GM18858 (cell line): ENCODE results near the gene UTS2R.
"Not testable (repeated sequence)": the region's sequence is repeated elsewhere in the genome, so short reads cannot be mapped to it uniquely, and the experiment has no call there.

Experiments
- ATAC-seq: cut with Tn5 transposase; IDR thresholded peaks from one replicate; pipeline ENCODE4 v1.9.1; 2021; ENCODE audit not compliant: unreplicated experiment

The UTS2R gene

DNA sequence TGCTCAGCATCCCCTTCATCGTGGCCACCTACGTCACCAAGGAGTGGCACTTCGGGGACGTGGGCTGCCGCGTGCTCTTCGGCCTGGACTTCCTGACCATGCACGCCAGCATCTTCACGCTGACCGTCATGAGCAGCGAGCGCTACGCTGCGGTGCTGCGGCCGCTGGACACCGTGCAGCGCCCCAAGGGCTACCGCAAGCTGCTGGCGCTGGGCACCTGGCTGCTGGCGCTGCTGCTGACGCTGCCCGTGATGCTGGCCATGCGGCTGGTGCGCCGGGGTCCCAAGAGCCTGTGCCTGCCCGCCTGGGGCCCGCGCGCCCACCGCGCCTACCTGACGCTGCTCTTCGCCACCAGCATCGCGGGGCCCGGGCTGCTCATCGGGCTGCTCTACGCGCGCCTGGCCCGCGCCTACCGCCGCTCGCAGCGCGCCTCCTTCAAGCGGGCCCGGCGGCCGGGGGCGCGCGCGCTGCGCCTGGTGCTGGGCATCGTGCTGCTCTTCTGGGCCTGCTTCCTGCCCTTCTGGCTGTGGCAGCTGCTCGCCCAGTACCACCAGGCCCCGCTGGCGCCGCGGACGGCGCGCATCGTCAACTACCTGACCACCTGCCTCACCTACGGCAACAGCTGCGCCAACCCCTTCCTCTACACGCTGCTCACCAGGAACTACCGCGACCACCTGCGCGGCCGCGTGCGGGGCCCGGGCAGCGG is 3.2 kb downstream of the UTS2R start:
- no peak for ATAC-seq

DNA sequence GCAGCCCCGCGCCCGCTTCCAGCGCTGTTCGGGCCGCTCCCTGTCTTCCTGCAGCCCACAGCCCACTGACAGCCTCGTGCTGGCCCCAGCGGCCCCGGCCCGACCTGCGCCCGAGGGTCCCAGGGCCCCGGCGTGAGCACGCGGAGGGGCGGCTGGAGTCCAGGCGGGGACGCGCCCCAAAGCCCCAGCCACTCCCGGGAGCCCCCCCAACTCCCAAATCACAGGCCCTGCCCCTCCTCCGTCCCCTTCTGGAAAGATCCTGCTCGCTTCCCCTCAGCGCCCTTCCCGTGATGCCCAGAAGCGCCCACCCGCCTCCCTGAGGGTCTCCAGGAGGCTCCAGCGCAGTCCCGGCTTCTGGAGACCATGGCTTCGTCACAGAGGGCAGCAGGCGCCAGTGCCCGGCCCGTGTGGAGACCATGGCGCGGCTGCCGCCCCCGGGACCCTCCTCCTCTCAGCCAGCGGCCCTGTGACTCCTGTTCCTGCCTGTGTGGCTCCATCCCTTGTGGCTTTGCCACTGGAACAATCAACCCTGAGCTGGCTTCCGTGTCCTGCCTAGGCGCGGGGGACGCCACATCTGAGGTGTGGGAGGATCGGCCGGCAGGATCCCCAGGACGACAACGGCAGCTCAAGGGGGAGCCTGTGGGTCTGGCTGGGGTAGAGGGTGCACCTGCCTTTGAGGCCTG is 3.9 kb downstream of the UTS2R start:
- ATAC-seq: no peak

DNA sequence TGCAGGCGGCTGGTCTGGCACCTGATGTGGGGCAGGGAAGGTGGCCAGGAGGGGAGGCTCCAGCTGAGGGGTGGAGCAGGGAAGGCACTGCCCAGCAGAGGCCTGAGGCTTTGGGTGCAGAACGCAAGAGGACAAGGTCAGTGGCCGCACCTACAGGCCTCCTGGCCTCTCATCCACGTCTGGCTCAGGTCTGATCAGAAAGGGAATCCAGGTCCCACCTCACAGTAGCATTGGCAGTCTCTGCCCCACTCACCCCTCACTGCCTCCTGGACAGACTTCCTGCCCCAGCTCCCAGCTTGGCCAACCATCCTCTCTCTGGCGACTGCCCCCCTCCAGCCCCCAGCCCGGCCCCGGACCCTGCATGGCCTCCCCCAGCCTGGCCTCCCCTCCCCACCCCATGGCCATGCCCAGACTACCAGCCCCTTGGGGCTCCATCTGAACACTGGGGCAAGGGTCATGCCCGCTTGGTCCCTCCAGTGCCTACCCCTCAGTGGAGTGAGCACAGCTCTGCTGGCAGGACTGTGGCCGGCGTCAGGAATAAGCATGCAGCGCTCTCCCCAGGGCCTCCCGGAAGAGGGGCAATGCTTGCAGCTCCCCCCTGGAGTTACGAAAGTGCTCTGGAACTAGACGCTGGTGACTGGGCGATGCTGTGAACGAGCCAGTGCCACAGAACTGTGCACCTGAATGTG is 4.6 kb downstream of the UTS2R start:
- ATAC-seq: no peak

DNA sequence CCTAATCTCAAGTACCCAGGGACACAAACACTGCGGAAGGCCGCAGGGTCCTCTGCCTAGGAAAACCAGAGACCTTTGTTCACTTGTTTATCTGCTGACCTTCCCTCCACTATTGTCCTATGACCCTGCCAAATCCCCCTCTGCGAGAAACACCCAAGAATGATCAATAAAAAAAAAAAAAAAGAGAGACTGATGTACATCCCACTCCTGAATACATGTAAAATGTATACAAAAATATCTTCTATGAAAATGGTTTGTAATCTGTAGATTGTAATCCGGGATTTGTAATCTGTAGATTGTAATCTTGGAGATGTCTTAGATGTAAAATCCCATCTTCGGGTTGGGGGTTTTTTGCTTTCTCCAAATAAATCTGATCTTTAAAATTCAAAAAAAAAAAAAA is 5.7 kb downstream of the UTS2R start:
- ATAC-seq: not testable (repeated sequence)

DNA sequence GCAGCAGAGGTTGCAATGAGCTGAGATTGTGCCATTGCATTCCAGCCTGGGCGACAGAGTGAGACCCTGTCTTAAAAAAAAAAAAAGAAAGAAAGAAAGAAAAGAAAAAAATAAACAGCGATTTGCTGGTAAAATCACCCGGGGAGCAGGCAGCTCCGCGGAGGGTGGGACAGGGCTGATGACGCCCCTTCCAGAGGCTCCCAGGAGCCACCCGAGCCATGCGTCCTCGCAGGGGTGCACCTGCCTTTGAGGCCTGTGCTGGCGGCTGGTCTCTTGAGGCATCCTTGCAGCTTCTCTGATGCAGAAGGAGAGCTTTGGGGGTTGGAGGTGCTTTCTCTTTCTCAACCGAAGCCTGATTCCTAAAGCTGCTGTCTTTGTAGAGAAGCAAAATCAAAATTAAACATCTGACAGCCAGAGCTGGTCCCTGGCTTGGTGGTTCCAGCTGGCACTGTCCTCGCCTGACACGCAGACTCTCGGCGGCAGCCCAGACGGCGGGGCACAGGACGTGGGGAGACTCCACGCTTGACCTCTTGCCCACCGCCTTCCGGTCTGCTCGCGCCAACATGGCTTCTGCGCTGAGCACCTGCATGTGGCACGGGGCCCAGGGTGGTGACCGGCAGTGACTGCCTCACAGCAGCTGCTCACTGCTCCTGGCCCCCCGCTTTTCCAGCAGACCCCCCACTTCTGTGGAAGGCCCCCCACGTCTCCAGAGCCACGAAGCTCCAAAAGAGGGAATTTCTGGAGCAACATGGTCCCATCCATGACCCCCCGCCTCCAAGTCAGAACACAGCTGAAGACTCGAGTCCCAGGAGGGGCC is 6.6 kb downstream of the UTS2R start:
- ATAC-seq: no peak

DNA sequence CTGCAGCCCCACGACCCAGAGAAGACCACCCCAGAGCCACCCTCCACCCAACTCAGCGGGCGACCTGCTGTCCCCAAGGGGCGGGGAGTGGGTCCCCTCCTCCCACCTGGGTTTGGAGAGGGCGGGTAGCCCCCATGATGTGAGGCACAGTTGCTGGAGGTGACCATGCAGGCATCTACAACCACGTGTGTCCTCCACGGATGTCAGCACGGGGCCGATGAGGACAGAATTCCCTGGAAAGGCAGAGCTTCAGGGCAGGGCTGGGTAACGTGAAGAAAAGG is 7.1 kb downstream of the UTS2R start:
- ATAC-seq: no peak

DNA sequence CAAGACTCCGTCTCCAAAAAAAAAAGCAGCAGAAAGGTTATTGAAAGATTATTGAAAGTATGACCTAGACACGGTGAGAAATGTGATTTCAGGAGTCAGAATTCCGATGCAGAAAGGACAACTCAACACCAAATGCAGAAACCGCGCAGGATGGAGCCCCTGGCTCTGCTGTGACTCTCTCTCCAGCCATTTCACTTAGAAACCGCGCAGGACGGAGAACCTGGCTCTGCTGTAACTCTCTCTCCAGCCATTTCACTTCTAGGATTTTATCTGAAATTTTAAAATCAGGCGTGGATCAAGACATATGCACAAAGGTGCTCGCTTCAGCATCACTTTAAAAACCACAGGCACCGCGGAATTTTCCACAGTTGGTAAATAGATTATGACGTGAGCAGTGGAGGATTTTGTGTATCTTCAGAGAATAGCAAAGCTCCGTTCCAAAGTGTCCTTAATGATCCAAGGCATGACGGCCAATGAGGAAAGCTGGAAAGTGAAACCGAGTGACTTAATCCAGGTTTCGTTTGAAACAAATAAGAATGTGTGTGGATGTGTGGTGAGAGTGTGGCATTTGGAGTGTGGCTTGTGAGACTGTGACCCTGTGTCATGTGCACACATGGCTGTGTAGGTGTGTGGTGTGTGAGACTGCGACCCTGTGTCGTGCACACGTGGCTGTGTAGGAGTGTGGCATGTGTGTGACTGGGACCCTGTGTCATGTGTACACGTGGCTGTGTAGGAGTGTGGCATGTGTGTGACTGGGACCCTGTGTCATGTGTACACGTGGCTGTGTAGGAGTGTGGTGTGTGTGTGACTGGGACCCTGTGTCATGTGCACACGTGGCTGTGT is 9.5 kb downstream of the UTS2R start:
- no peak for ATAC-seq

DNA sequence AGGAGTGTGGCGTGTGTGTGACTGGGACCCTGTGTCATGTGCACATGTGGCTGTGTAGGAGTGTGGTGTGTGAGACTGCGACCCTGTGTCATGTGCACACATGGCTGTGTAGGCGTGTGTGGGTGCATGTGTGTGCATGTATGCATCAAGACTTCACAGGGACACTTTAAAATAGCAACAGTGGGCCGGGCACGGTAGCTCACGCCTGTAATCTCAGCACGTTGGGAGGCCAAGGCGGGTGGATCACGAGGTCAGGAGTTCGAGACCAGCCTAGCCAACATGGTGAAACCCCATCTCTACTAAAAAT is 10.1 kb downstream of the UTS2R start:
- ATAC-seq: not testable (repeated sequence)

DNA sequence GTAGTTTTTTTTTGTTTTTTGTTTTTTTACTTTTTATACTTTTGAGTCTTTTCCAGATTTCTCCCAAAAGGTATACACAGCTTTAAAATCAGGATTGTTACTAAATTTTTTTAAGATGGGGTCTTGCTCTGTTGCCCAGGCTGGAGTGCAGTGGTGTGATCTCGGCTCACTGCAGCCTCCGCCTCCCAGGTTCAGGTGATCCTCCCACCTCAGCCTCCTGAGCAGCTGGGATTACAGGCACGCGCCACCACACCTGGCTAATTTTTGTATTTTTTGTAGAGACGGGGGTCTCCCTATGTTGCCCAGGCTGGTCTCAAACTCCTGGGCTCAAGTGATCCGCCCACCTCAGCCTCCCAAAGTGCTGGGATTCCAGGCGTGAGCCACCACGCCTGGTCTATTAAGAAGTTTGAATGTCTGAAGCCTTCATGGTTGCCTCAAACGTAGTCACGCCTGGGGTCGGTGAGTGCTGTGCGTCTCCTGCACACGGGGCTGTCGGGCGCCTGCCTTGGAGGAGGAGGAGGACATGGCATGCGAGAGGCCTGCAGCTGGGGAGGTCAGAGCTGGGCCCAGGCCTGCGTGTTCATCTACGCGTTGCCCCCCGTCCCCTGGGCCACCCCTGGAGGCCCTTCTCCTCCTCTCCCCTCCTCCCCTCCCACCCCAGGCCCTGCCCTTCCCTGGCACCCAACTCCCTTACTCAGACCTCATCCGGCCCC is 10.8 kb downstream of the UTS2R start:
- not testable (repeated sequence) for ATAC-seq

DNA sequence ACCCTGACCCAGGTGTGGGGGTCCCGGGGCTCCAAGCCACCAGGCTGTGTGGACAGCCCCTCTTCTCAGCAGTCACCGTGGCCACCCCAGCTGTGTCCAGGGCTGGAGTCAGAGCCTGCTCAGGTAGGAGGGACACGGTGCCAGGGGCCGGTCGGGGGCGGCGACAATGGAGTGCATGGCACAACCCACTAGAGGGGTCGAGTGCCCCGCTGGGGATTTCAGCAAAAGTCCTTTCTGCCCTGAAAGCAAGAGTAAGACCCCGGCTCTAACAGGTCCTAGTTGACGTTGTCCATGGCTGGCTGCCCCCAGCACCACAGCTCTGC is 11.3 kb downstream of the UTS2R start:
- ATAC-seq: no peak

DNA sequence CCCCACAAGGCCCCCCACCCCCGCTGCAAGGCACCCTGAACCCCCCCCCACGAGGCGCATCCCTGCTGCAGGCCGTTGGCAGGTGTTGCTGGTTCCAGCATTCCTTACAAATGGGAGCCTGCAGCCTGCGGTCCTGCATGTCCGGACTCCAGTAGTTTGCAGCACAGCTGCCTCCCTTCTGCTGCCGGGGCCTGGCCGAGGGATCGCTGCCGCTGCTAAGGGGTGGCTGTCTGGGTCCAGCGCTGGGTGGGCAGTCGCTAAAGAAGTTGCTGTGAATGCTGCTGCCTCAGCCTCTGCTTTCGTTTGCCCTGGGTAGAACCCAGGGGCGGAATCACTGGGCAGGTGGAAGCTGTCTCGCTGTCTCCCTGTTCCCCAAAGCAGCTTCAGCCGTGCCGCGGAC is 11.8 kb downstream of the UTS2R start:
- no peak for ATAC-seq

DNA sequence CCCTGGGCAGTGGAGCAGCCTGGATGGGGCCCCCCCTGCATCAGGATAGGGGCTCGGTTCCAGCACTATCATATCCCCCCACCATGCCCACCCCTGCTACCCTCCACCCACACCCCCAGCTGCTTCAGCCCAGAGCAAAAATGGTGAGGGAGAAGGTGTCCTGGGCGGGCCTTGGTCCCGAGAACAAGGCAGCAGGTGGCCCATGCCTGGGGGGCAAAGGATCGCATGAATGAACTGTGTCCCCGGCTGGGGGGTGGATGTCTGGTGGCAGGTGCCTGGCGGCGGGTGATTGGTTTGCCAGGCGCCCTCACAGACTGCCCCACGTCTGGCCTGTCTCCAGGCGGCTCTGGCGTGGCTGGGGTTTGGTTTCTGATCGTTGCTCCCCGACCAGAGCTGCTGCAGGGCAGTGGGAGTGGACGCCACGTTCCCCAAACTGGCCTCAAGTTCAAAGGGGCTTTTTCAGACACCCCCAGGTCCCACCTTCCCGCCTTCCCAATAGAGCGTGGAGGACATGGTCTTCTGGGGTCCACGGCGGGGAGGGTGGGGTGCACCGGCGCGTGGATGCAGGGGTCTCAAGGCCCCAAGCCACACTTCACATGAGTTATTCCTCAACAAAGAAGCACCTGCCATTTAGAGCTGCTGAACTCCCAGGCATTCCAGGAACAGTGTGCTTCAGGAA is 12.6 kb downstream of the UTS2R start:
- ATAC-seq: no peak

DNA sequence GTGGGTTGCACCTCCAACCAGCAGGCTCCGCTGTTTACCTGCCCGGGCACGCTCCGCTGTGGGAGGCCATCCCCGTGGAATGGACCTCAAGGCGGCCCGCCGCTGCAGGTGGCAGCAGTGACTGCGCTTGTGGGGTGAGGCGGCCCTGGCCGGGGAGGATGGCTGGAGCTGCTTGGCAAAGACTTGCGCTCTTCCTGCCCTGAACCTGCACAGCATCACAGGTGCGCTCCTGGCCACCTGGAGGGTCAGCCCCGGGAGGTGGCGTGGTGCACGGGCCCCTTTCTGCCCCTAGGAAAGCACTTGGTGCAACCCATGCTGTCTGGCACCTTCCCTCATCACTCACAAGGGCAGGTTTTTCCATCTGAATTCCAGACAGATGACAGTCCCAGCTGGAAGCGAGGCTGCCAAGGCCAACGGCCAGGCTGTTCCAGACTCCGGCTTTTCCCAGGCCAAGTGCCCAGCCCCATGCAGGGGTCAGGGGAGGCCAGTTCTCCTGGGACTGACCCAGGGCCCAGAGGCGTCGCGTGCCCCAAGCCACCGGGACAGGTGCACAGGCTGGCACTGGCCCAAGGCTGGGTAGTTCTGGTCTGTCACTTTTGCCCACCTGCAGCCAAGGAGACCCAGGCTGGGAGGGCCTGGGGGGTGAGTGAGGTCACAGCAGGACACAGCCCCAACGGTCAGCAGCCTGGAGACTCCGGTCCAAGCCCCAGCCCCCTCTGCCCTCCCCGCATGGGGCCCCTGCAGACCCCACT is 13.3 kb downstream of the UTS2R start:
- ATAC-seq: no peak

DNA sequence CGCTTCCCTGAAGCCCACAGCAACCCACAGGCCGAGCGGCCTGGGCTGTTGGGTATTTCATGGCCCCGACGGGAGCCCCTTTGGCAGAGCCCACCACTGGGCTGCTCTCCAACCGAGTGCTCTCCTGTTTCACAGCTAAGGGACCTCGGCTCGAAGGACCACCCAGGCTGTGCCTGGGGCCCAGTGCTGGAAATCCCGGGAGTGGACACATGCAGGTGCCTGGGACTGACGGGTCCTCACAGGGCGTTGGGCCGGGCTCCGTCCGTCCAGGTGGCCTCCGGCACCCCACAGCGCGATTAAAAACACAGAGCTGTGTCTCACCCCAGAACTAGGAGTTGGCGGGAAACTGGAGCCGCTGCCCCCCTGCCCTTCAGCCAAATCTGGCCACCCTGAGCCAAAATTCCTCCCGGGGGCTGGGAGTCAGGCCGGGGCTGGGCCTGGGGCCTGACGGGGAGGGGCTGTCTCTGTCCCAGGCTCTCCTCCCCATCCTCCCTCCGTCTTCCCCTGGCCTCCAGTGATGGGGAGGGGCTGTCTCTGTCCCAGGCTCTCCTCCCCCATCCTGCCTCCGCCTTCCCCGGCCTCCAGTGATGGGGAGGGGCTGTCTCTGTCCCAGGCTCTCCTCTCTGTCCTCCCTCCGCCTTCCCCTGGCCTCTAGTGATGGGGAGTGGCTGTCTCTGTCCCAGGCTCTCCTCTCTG is 14.1 kb downstream of the UTS2R start:
- ATAC-seq: no peak

DNA sequence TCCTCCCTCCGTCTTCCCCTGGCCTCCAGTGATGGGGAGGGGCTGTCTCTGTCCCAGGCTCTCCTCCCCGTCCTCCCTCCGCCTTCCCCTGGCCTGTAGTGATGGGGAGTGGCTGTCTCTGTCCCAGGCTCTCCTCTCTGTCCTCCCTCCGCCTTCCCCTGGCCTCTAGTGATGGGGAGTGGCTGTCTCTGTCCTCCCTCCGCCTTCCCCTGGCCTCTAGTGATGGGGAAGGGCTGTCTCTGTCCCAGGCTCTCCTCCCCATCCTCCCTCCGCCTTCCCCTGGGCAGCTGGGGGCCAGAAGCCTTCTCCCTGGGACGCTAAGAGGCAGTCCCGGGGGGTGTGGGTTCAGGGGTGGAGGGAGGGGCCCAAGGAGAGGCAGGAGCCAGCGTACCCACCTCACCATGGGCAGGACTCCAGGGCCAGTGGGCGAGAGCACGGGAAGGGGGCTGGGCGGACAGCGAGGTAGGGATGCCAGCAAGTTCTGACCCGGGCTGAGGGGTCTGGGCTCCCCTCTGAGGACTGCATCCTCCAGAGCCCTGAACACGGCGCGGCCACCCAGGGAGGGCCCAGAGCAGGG is 14.8 kb downstream of the UTS2R start:
- no peak for ATAC-seq

DNA sequence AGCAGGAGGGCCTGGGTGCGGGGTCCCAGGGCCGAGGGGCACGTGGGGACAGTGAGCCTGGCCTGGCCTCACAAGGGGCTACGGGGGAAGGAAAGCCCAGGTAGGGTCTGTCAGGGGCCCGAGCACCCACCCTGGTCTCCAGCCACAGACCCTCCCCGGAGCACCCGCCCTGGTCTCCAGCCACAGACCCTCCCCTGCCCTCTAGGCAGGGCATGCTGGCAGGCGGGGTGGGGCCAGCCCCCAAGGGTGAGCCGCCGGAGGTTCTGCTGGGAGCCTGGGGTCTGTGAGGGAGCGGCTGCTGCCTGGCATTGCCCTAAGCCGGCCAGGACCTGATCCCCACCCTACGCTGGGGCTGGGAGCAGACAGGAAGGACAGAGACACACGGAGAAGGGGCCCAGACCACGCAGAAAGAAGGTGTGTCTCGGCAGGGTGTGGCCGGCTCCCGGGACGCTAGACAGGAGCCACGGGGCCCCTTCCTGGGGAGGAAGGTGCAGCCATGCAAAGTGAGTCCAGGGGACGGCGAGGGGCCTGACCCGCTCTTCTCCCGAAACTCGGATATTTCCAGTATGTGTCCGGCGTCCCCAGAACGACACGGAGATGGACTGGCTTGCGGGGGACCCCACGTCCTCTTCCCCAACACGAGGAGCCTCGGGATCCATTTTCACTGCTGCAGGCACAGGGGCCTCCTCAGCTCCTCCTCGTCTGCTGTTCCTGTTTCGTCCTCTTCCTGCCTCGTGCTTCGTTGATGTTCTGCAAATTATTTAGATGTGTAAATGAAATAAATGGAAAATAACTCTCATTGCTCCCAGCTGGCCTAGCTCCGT is 15.5 kb downstream of the UTS2R start:
- no peak for ATAC-seq

DNA sequence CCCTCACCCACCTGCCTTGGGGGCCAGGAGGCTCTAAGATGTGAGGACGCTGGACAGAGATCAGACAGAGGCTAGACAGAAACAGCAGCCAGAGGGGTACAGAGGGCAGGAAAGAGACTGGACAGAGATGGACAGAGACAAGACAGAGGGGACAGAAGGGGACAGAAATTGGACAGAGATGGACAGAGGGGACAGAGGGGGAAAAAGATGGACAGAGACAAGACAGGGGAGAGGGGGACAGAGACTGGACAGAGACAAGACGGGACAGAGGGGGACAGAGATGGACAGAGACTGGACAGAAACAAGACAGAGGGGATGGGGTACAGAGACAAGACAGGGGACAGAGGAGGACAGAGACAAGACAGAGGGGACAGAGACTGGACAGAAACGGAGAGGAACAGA is 16.1 kb downstream of the UTS2R start:
- no peak for ATAC-seq
